ENCODE data around the gene ZCRB1. TPM values are rescaled to one million over a fixed set of nuclear protein-coding genes. Genes with fewer than 3 reads are reported as not detected.
"Not testable (repeated sequence)": the region's sequence is repeated elsewhere in the genome, so short reads cannot be mapped to it uniquely, and the experiment has no call there.

The ZCRB1 gene
- total RNA-seq, 2 donors from 2014 or later: 60.6 to 69.4 TPM

GRCh38 chr12:42346403-42347002, 20.6 kb upstream of the ZCRB1 start:
- Mint-ChIP-seq H3K4me3 (no peak overlapping the region), H3K27ac (no peak overlapping the region), H3K9me3 (no peaks in the 10 kb centered on the region), H3K36me3 (ENCODE audit: low read depth) (peaks cover 60% of the 10 kb centered on the region), H3K27me3 (no peaks in the 10 kb centered on the region), H3K4me1 (peaks cover 8% of the 10 kb centered on the region)
- ATAC-seq (replicated peaks): peak; percentile 30

GRCh38 chr12:42343721-42344120, 17.8 kb upstream of the ZCRB1 start:
- Mint-ChIP-seq H3K4me3 (peak overlapping the region; percentile 46), H3K36me3 (ENCODE audit: low read depth) (peaks cover 70% of the 10 kb centered on the region), H3K9me3 (no peaks in the 10 kb centered on the region), H3K4me1 (peaks cover 14% of the 10 kb centered on the region), H3K27ac (no peak overlapping the region), H3K27me3 (no peaks in the 10 kb centered on the region)
- peak; percentile 91 for ATAC-seq (replicated peaks)

GRCh38 chr12:42342028-42342427, 16.1 kb upstream of the ZCRB1 start:
- Mint-ChIP-seq H3K4me1 (peaks cover 20% of the 10 kb centered on the region), H3K9me3 (no peaks in the 10 kb centered on the region), H3K27me3 (no peaks in the 10 kb centered on the region), H3K27ac (no peak overlapping the region), H3K4me3 (peak overlapping the region; percentile 15), H3K36me3 (ENCODE audit: low read depth) (peaks cover 76% of the 10 kb centered on the region)
- no peak for ATAC-seq (replicated peaks)

GRCh38 chr12:42338280-42338679, 12.4 kb upstream of the ZCRB1 start:
- Mint-ChIP-seq H3K27ac (peak overlapping the region; percentile 2), H3K4me3 (no peak overlapping the region), H3K36me3 (ENCODE audit: low read depth) (peaks cover 87% of the 10 kb centered on the region), H3K4me1 (peaks cover 20% of the 10 kb centered on the region), H3K9me3 (no peaks in the 10 kb centered on the region), H3K27me3 (no peaks in the 10 kb centered on the region)
- no peak for ATAC-seq (replicated peaks)

- ATAC-seq (replicated peaks): no peak
- peaks cover 67% of the 10 kb centered on the region for H3K36me3 Mint-ChIP-seq (ENCODE audit: low read depth)
- peaks cover 30% of the 10 kb centered on the region for H3K4me1 Mint-ChIP-seq
- H3K27ac Mint-ChIP-seq: no peak overlapping the region
- no peaks in the 10 kb centered on the region for H3K27me3 Mint-ChIP-seq
- H3K4me3 Mint-ChIP-seq: no peak overlapping the region
- H3K9me3 Mint-ChIP-seq: no peaks in the 10 kb centered on the region
These were observed 10.4 kb upstream of the ZCRB1 start for GRCh38 chr12:42336286-42336685.

GRCh38 chr12:42332301-42333285, 6.7 kb upstream of the ZCRB1 start:
- Mint-ChIP-seq H3K27me3 (no peaks in the 10 kb centered on the region), H3K4me3 (peak overlapping the region; percentile 15), H3K27ac (peak overlapping the region; percentile 59), H3K9me3 (no peaks in the 10 kb centered on the region), H3K36me3 (ENCODE audit: low read depth) (peaks cover 66% of the 10 kb centered on the region), H3K4me1 (peaks cover 41% of the 10 kb centered on the region)
- peak; percentile 52 for ATAC-seq (replicated peaks)

GRCh38 chr12:42330097-42330496, 4.2 kb upstream of the ZCRB1 start:
- ATAC-seq (replicated peaks): not testable (repeated sequence)

GRCh38 chr12:42327227-42327590, 1.3 kb upstream of the ZCRB1 start:
- no peaks in the 10 kb centered on the region for H3K27me3 Mint-ChIP-seq
- peaks cover 68% of the 10 kb centered on the region for H3K36me3 Mint-ChIP-seq (ENCODE audit: low read depth)
- H3K9me3 Mint-ChIP-seq: no peaks in the 10 kb centered on the region
- H3K27ac Mint-ChIP-seq: peak overlapping the region; percentile 97
- ATAC-seq (replicated peaks): no peak
- H3K4me3 Mint-ChIP-seq: peak overlapping the region; percentile 96
- H3K4me1 Mint-ChIP-seq: peaks cover 40% of the 10 kb centered on the region

More at GRCh38 chr12:42330097-42330496, 4.2 kb upstream of the ZCRB1 start:
- not testable (repeated sequence) for H3K27me3 Mint-ChIP-seq, H3K9me3 Mint-ChIP-seq
- Mint-ChIP-seq H3K4me3 (peak overlapping the region; percentile 2), H3K4me1 (peaks cover 48% of the 10 kb centered on the region), H3K36me3 (ENCODE audit: low read depth) (peaks cover 67% of the 10 kb centered on the region), H3K27ac (peak overlapping the region; percentile 25)

GRCh38 chr12:42326541-42327226, 790 bp upstream of the ZCRB1 start:
- Mint-ChIP-seq H3K4me1 (peaks cover 35% of the 10 kb centered on the region), H3K9me3 (no peaks in the 10 kb centered on the region), H3K27me3 (no peaks in the 10 kb centered on the region), H3K36me3 (ENCODE audit: low read depth) (peaks cover 72% of the 10 kb centered on the region), H3K4me3 (peak overlapping the region; percentile 96), H3K27ac (peak overlapping the region; percentile 97)
- ATAC-seq (replicated peaks): peak; percentile 55

- H3K36me3 Mint-ChIP-seq (ENCODE audit: low read depth): peaks cover 78% of the 10 kb centered on the region
- ATAC-seq (replicated peaks): no peak
- H3K9me3 Mint-ChIP-seq: no peaks in the 10 kb centered on the region
- H3K4me1 Mint-ChIP-seq: peaks cover 24% of the 10 kb centered on the region
- peak overlapping the region; percentile 96 for H3K4me3 Mint-ChIP-seq
- H3K27me3 Mint-ChIP-seq: no peaks in the 10 kb centered on the region
- H3K27ac Mint-ChIP-seq: peak overlapping the region; percentile 97
These were observed 605 bp downstream of the ZCRB1 start for GRCh38 chr12:42325326-42325652.

- H3K27me3 Mint-ChIP-seq: no peaks in the 10 kb centered on the region
- H3K4me1 Mint-ChIP-seq: peaks cover 15% of the 10 kb centered on the region
- H3K36me3 Mint-ChIP-seq (ENCODE audit: low read depth): peaks cover 72% of the 10 kb centered on the region
- no peak overlapping the region for H3K27ac Mint-ChIP-seq
- H3K9me3 Mint-ChIP-seq: no peaks in the 10 kb centered on the region
- no peak for ATAC-seq (replicated peaks)
- no peak overlapping the region for H3K4me3 Mint-ChIP-seq
These were observed 2.0 kb downstream of the ZCRB1 start for GRCh38 chr12:42323856-42324255.

- no peaks in the 10 kb centered on the region for H3K27me3 Mint-ChIP-seq
- peaks cover 64% of the 10 kb centered on the region for H3K36me3 Mint-ChIP-seq (ENCODE audit: low read depth)
- H3K9me3 Mint-ChIP-seq: no peaks in the 10 kb centered on the region
- H3K4me1 Mint-ChIP-seq: peaks cover 8% of the 10 kb centered on the region
- H3K27ac Mint-ChIP-seq: no peak overlapping the region
- ATAC-seq (replicated peaks): no peak
- H3K4me3 Mint-ChIP-seq: no peak overlapping the region
These were observed 3.3 kb downstream of the ZCRB1 start for GRCh38 chr12:42322567-42322966.

GRCh38 chr12:42320796-42321195, 5.1 kb downstream of the ZCRB1 start:
- Mint-ChIP-seq H3K36me3 (ENCODE audit: low read depth) (peaks cover 64% of the 10 kb centered on the region), H3K9me3 (no peaks in the 10 kb centered on the region), H3K27me3 (no peaks in the 10 kb centered on the region), H3K4me1 (no peaks in the 10 kb centered on the region), H3K27ac (no peak overlapping the region), H3K4me3 (no peak overlapping the region)
- no peak for ATAC-seq (replicated peaks)

GRCh38 chr12:42315108-42315507, 10.8 kb downstream of the ZCRB1 start:
- no peak for ATAC-seq (replicated peaks)
- no peak overlapping the region for H3K27ac Mint-ChIP-seq
- no peaks in the 10 kb centered on the region for H3K27me3 Mint-ChIP-seq
- peaks cover 5% of the 10 kb centered on the region for H3K4me1 Mint-ChIP-seq
- no peak overlapping the region for H3K4me3 Mint-ChIP-seq
- H3K36me3 Mint-ChIP-seq (ENCODE audit: low read depth): peaks cover 63% of the 10 kb centered on the region
- no peaks in the 10 kb centered on the region for H3K9me3 Mint-ChIP-seq
